ENCODE results near the gene STK24. TPM values are rescaled to one million over a fixed set of nuclear protein-coding genes. Genes with fewer than 3 reads are reported as not detected.

Gene STK24
- total RNA-seq, 1 donor from 2014 or later = 66.2 TPM

DNA sequence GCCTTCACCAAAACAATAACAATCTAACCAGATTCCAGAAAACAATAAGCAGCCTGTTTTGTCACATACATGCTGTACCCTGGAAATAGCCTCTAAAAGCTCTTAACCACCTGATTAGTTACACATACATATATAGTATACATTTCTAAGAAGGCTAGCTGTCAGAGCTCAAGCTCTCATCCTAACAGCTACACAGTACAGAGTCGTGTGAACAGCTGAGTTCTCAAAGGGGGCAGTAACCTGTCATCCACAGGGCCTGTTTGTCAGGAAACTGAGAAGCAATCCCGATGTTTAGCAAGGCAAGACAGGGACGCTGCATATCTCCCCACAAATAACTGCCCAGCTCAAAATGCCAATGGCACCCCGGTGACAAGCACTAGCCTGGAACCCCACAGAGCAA, 56.9 kb downstream of the STK24 start:
- H3K27me3 ChIP-seq (ENCODE audit: low read depth) = no peaks in the 10 kb centered on the region
- intact Hi-C loops (cut with micrococcal nuclease) = no loop called here
- peak overlapping the region; percentile 7 for H3K27ac ChIP-seq (replicated peaks)
- DNase-seq = no peak
- peaks cover 80% of the 10 kb centered on the region for H3K4me1 ChIP-seq
- TF ChIP-seq, protein P1, sequence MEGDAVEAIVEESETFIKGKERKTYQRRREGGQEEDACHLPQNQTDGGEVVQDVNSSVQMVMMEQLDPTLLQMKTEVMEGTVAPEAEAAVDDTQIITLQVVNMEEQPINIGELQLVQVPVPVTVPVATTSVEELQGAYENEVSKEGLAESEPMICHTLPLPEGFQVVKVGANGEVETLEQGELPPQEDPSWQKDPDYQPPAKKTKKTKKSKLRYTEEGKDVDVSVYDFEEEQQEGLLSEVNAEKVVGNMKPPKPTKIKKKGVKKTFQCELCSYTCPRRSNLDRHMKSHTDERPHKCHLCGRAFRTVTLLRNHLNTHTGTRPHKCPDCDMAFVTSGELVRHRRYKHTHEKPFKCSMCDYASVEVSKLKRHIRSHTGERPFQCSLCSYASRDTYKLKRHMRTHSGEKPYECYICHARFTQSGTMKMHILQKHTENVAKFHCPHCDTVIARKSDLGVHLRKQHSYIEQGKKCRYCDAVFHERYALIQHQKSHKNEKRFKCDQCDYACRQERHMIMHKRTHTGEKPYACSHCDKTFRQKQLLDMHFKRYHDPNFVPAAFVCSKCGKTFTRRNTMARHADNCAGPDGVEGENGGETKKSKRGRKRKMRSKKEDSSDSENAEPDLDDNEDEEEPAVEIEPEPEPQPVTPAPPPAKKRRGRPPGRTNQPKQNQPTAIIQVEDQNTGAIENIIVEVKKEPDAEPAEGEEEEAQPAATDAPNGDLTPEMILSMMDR (IDR thresholded peaks at IDR 0.05; ENCODE audit: borderline replicate concordance) = no peak
- peaks cover 3% of the 10 kb centered on the region for H3K36me3 ChIP-seq
- no peaks in the 10 kb centered on the region for H3K9me3 ChIP-seq (replicated peaks)
- H3K4me3 ChIP-seq = no peak overlapping the region

DNA sequence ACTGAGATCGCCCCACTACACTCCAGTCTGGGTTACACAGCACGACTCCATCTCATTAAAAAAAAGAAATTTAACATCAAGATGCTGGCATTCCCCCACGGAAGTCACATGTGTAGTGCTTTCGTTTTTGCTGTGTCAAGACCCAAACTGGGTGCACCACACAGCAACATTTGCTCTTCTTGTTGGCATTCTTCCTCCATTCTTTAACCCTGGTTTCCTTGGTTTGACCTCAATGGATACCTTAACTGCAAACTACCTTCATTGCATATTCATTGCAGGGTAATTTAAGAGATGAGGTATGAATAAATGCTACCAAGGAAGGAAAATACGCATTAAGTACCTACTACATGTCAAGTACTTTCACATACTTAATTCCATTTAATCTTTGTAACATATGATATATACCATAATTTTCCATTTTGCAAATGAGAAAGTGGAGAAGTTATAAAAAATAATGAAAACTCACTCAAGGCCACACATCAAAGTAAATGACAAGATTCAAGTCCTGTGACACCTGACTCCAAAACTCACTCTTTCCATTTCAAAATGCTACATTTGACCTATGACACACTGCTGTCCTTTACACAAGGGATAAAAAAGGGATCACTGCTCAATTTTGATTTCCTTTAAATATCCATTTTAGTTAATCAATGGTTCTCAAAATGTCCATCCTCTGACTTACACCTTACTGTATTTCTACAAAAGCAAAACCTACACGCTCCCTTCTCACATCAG, 59.2 kb downstream of the STK24 start:
- Histone ChIP-seq H3K36me3 (peaks cover 3% of the 10 kb centered on the region), H3K27me3 (ENCODE audit: low read depth) (no peaks in the 10 kb centered on the region), H3K4me3 (no peak overlapping the region), H3K27ac (replicated peaks) (no peak overlapping the region), H3K4me1 (peaks cover 71% of the 10 kb centered on the region), H3K9me3 (replicated peaks) (no peaks in the 10 kb centered on the region)
- TF ChIP-seq, protein P1 (IDR thresholded peaks at IDR 0.05; ENCODE audit: borderline replicate concordance) = no peak
- intact Hi-C loops (cut with micrococcal nuclease) = no loop called here
- no peak for DNase-seq

DNA sequence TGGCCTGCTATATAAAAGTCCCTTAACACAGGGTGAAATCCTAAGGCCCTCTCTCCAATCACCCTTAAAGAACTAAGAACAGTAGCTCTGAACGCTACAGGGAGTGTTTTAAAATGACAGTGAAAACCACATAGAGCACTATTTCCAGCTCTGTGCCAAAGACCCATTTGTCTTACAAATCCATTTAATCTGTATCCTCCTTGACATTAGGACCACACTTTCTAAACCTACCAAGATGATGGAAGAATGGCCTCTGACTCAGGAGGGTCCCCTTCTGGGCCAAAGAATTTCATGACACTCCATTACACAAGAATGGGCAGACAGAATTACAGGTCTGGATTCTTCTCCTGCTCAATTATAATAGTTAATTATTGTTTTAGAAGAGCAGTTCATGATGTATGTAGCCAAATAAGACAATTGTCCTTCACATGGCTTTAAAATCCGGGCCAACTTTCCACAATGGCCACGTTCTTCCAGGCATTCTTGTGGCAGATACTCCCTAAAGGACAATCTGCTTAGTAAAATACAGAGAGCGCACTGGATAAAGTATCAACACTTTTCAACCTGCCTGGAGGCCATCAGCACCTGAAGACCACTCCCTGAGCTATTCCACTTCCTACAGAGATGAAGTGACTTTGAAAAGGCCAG, 61.0 kb downstream of the STK24 start:
- Histone ChIP-seq H3K4me3 (no peak overlapping the region), H3K27me3 (ENCODE audit: low read depth) (no peaks in the 10 kb centered on the region), H3K9me3 (replicated peaks) (no peaks in the 10 kb centered on the region), H3K4me1 (peaks cover 61% of the 10 kb centered on the region), H3K27ac (replicated peaks) (peak overlapping the region; percentile 23), H3K36me3 (peaks cover 3% of the 10 kb centered on the region)
- TF ChIP-seq, protein P1 (IDR thresholded peaks at IDR 0.05; ENCODE audit: borderline replicate concordance) = no peak
- no peak for DNase-seq
- intact Hi-C loops (cut with micrococcal nuclease) = no loop called here

DNA sequence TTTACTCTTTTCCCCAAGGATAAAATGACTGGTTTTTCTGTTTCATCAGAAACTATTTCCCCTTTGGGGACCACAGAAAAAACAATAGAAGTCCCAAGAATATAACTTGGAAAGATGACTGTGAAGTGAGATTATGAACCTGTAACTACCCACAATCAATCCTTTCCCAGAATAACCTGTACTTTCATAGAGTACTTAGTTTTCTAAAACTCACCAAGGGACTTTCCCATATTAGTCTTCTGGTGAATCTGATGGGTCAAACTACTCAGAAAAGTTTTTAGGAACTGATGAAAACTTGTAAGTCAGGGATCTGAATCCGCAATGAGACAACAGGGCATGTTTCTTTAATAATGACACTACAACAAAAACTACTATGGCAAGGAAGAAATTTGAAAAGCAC, 62.6 kb downstream of the STK24 start:
- Histone ChIP-seq H3K27me3 (ENCODE audit: low read depth) (no peaks in the 10 kb centered on the region), H3K4me1 (peaks cover 60% of the 10 kb centered on the region), H3K36me3 (peaks cover 3% of the 10 kb centered on the region), H3K9me3 (replicated peaks) (no peaks in the 10 kb centered on the region), H3K27ac (replicated peaks) (no peak overlapping the region), H3K4me3 (no peak overlapping the region)
- no peak for DNase-seq
- intact Hi-C loops (cut with micrococcal nuclease) = no loop called here
- TF ChIP-seq, protein P1 (IDR thresholded peaks at IDR 0.05; ENCODE audit: borderline replicate concordance) = no peak

DNA sequence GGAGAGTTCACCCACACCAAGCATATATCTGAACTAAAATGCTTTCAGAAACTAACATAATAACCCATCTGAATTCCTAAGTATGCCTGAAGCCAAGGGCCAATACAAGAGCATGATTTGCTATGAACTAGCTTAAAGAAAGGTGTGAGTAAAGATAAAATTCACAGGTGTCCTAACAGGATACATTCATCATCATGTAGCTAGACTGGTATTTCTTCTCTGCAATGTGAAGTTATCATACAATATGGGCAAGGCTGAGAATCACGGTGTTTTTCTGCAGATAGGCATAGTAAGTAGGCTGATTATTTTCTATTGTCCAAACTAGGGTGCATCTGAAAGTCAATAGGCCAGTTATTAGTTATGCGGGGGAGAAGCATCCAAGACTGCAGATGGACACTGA, 63.1 kb downstream of the STK24 start:
- no peak for DNase-seq
- intact Hi-C loops (cut with micrococcal nuclease) = no loop called here
- Histone ChIP-seq H3K27me3 (ENCODE audit: low read depth) (no peaks in the 10 kb centered on the region), H3K9me3 (replicated peaks) (no peaks in the 10 kb centered on the region), H3K36me3 (peaks cover under 1% of the 10 kb centered on the region), H3K4me3 (no peak overlapping the region), H3K27ac (replicated peaks) (no peak overlapping the region), H3K4me1 (peaks cover 60% of the 10 kb centered on the region)
- TF ChIP-seq, protein P1 (IDR thresholded peaks at IDR 0.05; ENCODE audit: borderline replicate concordance) = no peak

Data from left ventricle myocardium inferior (tissue), 1 donor.